B cell (primary cell): Measurements from ENCODE around the gene LRIT1.

Source experiments
- EZH2 ChIP-seq: IDR thresholded peaks from 2 replicates; pipeline ENCODE4 v1.6.1; 2012; ENCODE audit warnings: borderline replicate concordance, low read depth, mild to moderate bottlenecking, moderate library complexity, low read length; ENCODE audit not compliant: insufficient read depth, poor library complexity, severe bottlenecking
- TF ChIP-seq, protein P1 (sequence below): fragments of 200-600 bp; IDR thresholded peaks from one replicate; pipeline ENCODE4 v1.8.0; 2022; ENCODE audit warnings: antibody characterized with exemption, mild to moderate bottlenecking

DNA sequence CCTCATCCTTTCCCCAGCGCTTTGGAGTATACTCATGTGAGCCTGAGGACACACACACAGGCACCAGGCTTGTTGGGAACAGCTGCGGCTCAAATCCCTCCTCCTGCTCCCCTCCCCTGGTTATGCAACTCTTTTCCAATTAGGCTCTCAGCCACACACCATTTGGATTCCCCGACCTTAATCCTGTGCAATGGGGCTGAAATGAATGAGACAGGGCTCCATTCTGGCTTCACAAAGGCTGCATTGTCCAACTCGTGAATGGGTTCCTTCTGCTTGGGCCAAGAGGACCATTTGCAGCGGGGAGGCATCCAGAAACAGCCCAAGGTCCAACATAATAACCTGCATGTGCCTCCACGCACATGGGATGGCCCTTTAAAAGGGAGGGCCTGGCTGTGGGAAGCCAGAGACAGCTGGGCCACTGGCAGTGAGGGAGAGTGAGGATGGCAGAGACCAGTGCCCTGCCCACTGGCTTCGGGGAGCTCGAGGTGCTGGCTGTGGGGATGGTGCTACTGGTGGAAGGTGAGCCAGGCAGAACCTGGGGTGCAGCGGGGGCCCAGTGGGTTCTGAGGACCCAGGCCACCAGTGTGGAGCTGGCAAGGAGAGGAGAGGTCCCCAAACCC lies 3.4 kb upstream of the LRIT1 start, which contains the start of gene RGR:
- TF ChIP-seq, protein P1, sequence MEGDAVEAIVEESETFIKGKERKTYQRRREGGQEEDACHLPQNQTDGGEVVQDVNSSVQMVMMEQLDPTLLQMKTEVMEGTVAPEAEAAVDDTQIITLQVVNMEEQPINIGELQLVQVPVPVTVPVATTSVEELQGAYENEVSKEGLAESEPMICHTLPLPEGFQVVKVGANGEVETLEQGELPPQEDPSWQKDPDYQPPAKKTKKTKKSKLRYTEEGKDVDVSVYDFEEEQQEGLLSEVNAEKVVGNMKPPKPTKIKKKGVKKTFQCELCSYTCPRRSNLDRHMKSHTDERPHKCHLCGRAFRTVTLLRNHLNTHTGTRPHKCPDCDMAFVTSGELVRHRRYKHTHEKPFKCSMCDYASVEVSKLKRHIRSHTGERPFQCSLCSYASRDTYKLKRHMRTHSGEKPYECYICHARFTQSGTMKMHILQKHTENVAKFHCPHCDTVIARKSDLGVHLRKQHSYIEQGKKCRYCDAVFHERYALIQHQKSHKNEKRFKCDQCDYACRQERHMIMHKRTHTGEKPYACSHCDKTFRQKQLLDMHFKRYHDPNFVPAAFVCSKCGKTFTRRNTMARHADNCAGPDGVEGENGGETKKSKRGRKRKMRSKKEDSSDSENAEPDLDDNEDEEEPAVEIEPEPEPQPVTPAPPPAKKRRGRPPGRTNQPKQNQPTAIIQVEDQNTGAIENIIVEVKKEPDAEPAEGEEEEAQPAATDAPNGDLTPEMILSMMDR = no peak
- no peak for TF ChIP-seq EZH2
